Measurements from ENCODE around the gene ATXN10.

The ATXN10 gene

GRCh38 chr22:45883811-45884170 lies 212.2 kb downstream of the ATXN10 start:
- DNase-seq: no peak

GRCh38 chr22:45884201-45885062 lies 212.8 kb downstream of the ATXN10 start:
- DNase-seq: no peak

GRCh38 chr22:45885171-45885840 lies 213.7 kb downstream of the ATXN10 start:
- no peak for DNase-seq

- DNase-seq: no peak
Measured at GRCh38 chr22:45885941-45886395, 214.3 kb downstream of the ATXN10 start.

- DNase-seq: no peak
Measured at GRCh38 chr22:45886540-45886939, 214.9 kb downstream of the ATXN10 start.

- DNase-seq: no peak
Measured at GRCh38 chr22:45887202-45888131, 215.8 kb downstream of the ATXN10 start.

- DNase-seq: no peak
Measured at GRCh38 chr22:45888221-45889092, 216.8 kb downstream of the ATXN10 start.

- no peak for DNase-seq
Measured at GRCh38 chr22:45889093-45889538, 217.5 kb downstream of the ATXN10 start.

- no peak for DNase-seq
Measured at GRCh38 chr22:45889539-45890350, 218.1 kb downstream of the ATXN10 start.

GRCh38 chr22:45890351-45890635 lies 218.7 kb downstream of the ATXN10 start:
- no peak for DNase-seq

GRCh38 chr22:45891021-45891421 lies 219.4 kb downstream of the ATXN10 start:
- DNase-seq: no peak

GRCh38 chr22:45891471-45891995 lies 219.9 kb downstream of the ATXN10 start:
- DNase-seq: no peak

GRCh38 chr22:45891996-45892621 lies 220.5 kb downstream of the ATXN10 start:
- no peak for DNase-seq

GRCh38 chr22:45892681-45893461 lies 221.2 kb downstream of the ATXN10 start:
- DNase-seq: no peak

- no peak for DNase-seq
Measured at GRCh38 chr22:45893516-45893915, 221.9 kb downstream of the ATXN10 start.
